NCI-H1417 treated with DMSO at 0.1 percent for 48 hours (cell line): ENCODE results near the gene TMEM235.
"Not testable (repeated sequence)": the region's sequence is repeated elsewhere in the genome, so short reads cannot be mapped to it uniquely, and the experiment has no call there.

Source experiments
- DNase-seq: peaks from one replicate; lab custom pipeline; 2025; lab: John Stamatoyannopoulos, UW

The TMEM235 gene

GRCh38 chr17:78219396-78220150, 11.9 kb upstream of the TMEM235 start:
- no peak for DNase-seq

- DNase-seq: no peak
Observed at GRCh38 chr17:78223061-78223460, 8.4 kb upstream of the TMEM235 start.

DNA sequence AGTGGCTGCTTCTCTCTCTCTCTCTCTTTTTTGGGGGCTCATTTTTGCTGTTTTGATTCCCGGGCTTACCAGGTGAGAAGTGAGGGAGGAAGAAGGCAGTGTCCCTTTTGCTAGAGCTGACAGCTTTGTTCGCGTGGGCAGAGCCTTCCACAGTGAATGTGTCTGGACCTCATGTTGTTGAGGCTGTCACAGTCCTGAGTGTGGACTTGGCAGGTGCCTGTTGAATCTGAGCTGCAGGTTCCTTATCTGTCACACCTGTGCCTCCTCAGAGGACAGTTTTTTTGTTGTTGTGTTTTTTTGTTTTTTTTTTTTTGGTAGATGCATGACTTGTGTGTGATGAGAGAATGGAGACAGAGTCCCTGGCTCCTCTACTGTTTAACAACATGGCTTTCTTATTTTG, 7.7 kb upstream of the TMEM235 start:
- DNase-seq: no peak

DNA sequence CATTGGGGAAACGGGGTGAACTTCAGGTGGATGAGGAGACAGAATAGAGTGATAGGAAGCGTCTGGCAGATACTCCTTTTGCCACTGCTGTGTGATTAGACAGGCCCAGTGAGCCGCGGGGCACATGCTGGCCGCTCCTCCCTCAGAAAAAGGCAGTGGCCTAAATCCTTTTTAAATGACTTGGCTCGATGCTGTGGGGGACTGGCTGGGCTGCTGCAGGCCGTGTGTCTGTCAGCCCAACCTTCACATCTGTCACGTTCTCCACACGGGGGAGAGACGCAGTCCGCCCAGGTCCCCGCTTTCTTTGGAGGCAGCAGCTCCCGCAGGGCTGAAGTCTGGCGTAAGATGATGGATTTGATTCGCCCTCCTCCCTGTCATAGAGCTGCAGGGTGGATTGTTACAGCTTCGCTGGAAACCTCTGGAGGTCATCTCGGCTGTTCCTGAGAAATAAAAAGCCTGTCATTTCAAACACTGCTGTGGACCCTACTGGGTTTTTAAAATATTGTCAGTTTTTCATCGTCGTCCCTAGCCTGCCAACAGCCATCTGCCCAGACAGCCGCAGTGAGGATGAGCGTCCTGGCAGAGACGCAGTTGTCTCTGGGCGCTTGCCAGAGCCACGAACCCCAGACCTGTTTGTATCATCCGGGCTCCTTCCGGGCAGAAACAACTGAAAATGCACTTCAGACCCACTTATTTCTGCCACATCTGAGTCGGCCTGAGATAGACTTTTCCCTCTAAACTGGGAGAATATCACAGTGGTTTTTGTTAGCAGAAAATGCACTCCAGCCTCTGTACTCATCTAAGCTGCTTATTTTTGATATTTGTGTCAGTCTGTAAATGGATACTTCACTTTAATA, 7.0 kb upstream of the TMEM235 start:
- DNase-seq: no peak

GRCh38 chr17:78225088-78225865, 6.2 kb upstream of the TMEM235 start:
- no peak for DNase-seq

DNA sequence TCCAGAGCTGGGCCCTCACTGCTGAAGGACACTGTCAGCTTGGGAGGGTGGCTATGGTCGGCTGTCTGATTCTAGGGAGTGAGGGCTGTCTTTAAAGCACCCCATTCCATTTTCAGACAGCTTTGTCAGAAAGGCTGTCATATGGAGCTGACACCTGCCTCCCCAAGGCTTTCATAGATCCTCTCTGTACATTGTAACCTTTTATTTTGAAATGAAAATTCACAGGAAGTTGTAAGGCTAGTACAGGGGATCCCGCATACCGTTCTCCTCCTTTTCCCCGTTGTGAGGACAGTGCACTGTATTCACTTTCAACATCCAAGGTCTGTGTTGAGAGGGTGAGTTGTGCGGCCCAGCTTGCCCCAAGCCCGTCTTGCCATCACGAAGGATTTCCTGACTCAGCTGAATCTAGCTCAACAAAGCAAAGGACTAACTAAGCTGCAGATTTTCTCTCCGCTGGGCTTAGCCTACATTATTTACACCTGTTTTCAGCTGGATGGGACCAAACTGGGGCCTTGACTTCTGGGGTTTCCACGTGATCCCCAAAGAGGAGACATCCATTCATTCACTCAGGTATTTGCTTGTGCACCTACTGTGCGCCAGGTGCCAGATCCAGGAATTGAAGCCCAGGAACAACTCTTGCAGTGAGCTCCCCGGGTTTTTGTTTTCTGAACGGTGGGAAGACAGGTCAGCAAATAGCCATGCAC, 5.2 kb upstream of the TMEM235 start:
- no peak for DNase-seq

DNA sequence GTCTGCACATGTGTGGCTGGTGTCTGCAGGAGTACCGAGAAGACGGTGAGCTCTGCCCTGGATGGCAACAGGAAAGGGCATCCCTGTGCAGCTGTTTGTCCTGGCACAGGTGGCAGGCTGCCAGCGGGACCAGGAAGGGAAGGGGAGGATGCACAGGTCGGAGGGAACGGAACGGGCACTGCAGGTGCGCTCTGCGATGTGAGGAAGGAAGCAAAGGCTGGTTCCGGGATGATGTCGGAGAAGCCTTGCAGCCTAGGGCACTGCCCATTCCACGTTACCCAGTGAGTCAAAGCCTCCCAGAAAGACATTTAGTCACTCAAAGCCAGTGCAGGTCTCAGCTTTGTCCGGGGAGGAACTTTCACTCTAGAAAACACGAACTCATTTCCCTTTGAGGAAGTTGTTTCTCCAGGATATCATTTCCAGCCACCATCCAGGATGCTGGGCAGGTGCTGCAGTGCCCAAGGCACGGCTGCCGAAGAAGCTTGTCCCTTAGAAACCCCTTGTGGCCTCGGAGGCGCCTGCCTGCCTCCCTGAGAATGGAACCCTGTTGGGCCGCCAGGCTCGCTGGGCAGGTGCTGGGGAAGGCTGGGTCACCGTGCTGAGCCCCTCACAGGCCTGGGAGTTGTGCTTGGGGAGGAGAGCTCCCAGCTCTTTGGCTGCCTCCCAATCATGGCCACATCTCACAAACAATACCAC, 4.5 kb upstream of the TMEM235 start:
- no peak for DNase-seq

DNA sequence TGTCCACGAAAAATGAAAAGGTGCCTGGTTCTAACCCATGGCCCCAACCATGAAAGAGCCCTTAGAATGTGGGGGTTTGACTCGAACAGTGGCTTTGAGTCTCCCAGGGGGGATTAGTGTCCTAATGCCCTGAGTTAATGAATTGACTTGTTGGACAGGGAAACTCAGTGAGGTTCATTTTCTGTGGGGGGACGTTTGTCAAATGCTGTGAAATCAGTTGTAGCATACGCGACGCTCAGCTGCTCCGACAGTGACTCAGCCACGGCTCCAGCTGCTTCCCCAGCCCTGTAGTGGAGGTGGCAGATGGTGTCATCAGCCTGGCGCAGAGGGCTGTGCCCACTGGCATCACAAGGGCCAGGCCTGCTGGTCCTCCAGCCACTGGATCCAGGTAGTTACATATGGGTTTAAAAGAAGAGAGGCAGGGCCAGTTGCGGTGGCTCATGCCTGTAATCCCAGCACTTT, 3.9 kb upstream of the TMEM235 start:
- DNase-seq: no peak

DNA sequence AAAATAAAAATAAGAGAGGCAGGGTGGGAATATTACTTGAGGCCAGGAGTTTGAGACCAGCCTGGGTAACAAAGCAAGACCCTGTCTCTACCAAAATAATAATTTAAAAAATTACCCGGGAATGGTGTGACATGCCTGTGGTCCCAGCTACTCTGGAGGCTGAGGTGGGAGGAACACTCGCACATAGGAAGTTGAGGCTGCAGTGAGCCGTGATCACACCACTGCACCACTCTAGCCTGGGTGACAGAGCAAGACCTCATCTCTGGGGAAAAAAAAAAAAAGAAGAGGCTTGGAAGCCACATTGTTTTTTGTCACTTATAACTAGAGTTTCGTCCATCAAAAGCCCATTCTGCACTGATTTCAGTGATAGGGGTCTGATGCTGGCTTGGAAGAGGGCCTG, 3.3 kb upstream of the TMEM235 start:
- DNase-seq: no peak

DNA sequence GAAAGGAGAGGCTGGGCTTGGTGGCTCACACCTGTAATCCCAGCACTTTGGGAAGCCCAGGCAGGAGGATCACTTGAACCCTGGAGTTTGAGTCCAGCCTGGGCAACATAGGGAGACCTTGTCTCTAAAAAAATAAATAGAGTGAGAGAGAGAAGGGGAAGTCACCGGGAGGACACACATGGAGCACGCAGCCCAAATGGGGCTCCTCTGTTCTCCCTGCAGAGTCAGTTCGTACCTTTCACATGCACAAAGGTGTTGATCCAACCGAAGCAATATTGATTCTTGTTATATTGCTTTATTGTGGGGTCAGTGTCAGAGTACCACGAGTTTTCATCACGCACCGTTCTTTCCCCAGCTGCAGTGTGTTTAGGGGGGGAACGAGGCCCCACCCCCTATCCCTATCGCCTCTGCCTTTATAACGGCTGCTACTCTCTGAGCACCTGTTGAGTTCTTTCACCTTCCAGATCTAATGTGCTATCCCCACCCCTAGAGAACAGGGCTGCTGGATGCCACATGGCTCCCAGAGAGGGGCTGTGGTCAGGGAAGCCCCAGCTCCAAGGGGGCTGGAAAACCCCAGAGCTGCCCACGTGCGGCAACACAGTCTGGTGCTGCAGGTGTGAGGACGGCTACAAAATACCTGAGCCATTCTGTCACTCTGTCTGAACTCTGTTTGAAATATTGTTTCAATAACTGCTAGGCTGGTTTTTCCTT, 1.0 kb upstream of the TMEM235 start:
- DNase-seq: no peak

- DNase-seq: no peak
Observed at GRCh38 chr17:78231991-78232858, 794 bp downstream of the TMEM235 start.

DNA sequence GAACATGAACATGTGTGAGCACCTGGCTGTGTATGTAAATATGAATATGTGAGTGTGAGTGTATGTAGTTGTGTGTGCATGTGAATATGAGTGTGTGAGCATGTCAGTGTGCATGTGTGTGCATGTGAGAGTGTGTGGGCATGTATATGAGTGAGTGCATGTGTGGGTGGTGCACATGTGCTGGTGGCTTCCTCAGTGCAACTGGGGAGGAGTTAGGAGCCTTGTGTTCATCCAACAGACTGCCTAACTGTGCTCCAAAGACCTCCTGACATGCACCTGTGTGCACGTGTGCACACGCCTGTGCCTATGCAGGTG, 1.4 kb downstream of the TMEM235 start:
- no peak for DNase-seq

GRCh38 chr17:78233678-78234077, 2.2 kb downstream of the TMEM235 start:
- no peak for DNase-seq

DNA sequence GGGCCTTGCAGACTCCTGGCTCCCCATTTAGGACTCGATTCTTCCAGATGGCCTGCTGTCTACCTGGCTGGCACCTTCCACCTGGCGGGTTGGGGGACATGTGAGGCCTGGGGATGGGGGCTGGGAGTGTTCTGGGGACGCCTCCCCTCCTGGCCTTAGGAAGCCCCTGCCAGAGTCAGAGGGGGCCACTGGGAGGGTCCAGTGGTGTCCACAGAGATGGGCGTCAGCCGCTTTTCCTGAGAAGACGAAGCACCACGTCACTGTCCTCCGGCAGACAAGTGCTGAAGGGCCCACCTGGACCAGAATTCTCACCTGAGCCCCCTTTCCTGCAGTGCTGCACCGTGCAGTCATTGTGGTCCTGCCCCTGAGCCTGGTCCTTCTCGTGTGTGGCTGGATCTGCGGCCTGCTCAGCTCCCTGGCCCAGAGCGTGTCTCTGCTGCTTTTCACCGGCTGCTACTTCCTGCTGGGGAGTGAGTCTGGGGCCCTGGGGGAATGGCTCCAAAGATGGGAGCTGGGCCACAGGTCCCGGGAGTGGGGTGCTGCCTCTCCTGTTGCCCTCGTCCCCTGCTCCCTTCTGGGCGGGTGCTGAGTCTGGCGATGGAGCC, 2.9 kb downstream of the TMEM235 start:
- DNase-seq: no peak

GRCh38 chr17:78235022-78235421, 3.6 kb downstream of the TMEM235 start:
- DNase-seq: not testable (repeated sequence)

GRCh38 chr17:78235885-78236284, 4.5 kb downstream of the TMEM235 start:
- no peak for DNase-seq

- DNase-seq: no peak
Observed at GRCh38 chr17:78236362-78237127, 5.1 kb downstream of the TMEM235 start.

- DNase-seq: no peak
Observed at GRCh38 chr17:78237401-78238012, 6.1 kb downstream of the TMEM235 start.
